Caco-2 (cell line): Measurements from ENCODE around the gene HSPA12A. TPM values are rescaled to one million over a fixed set of nuclear protein-coding genes. Genes with fewer than 3 reads are reported as not detected.

ENCODE experiments used
- BruUV-seq: library from RNA; stranded (reverse); fragments of 400-500 nt; replicated peaks from 2 replicates; lab custom pipeline; 2021; lab: Mats Ljungman, UMichigan
- CTCF ChIA-PET: fragments of 300-600 bp; sonication (Branson Sonifier 250); formaldehyde crosslinking; loops from one replicate; lab custom pipeline; 2022; ENCODE audit warnings: antibody characterized with exemption; lab: Charles Lee
- POLR2A ChIA-PET: fragments of 300-600 bp; sonication (Branson Sonifier 250); formaldehyde crosslinking; loops from one replicate; lab custom pipeline; 2022; ENCODE audit warnings: antibody characterized with exemption; lab: Charles Lee
- DNase-seq, 2 experiments: peaks; one replicate each; pipeline versions ENCODE4 v3.0.0 to v3.0.0-alpha.2; 2020 to 2022
- H3K27me3 ChIP-seq: replicated peaks from 2 replicates; pipeline ENCODE4 v1.6.0; 2011; ENCODE audit warnings: low read length; ENCODE audit not compliant: control insufficient read depth, insufficient read depth
- H3K36me3 ChIP-seq: 2 replicates; pipeline ENCODE4 v1.5.1; 2011; ENCODE audit warnings: low read length; ENCODE audit not compliant: control insufficient read depth, insufficient read depth
- H3K4me1 ChIP-seq: fragments of 250-450 bp; sonication (Bioruptor Pico); 2 replicates; pipeline ENCODE4 v1.5.1; 2020; ENCODE audit warnings: mild to moderate bottlenecking
- H3K4me3 ChIP-seq: 2 replicates; pipeline ENCODE4 v1.5.1; 2011; ENCODE audit warnings: low read depth, mild to moderate bottlenecking, control low read depth, low read length
- H3K9me3 ChIP-seq: fragments of 250-450 bp; sonication (Bioruptor Pico); 2 replicates; pipeline ENCODE4 v1.5.1; 2020; ENCODE audit warnings: mild to moderate bottlenecking, moderate library complexity
- H3K27ac Mint-ChIP-seq: one replicate; pipeline ENCODE4 v1.8.0; 2022; ENCODE audit warnings: mixed read lengths; ENCODE audit not compliant: unreplicated experiment
- H3K27me3 Mint-ChIP-seq: one replicate; pipeline ENCODE4 v1.8.0; 2022; ENCODE audit warnings: mixed read lengths; ENCODE audit not compliant: insufficient read depth, unreplicated experiment
- H3K36me3 Mint-ChIP-seq: one replicate; pipeline ENCODE4 v1.8.0; 2022; ENCODE audit warnings: mild to moderate bottlenecking, mixed read lengths; ENCODE audit not compliant: insufficient read depth, unreplicated experiment
- H3K4me1 Mint-ChIP-seq: one replicate; pipeline ENCODE4 v1.8.0; 2022; ENCODE audit warnings: low read depth, mixed read lengths; ENCODE audit not compliant: unreplicated experiment
- H3K4me3 Mint-ChIP-seq: one replicate; pipeline ENCODE4 v1.8.0; 2022; ENCODE audit warnings: mild to moderate bottlenecking, moderate library complexity, mixed read lengths; ENCODE audit not compliant: unreplicated experiment
- H3K9me3 Mint-ChIP-seq: one replicate; pipeline ENCODE4 v1.8.0; 2022; ENCODE audit warnings: mixed read lengths; ENCODE audit not compliant: unreplicated experiment
- CTCF ChIP-seq, 2 experiments: fragments of 200-600 bp in 1 of 2; IDR thresholded peaks; 1 replicate in 1 of 2; 2 replicates in 1 of 2; pipeline versions ENCODE4 v1.5.1 to v1.8.0; 2011 to 2022; ENCODE audit warnings: antibody characterized with exemption in 1 of 2, control low read depth in 1 of 2, inconsistent platforms in 1 of 2, low read depth in 1 of 2, low read length in 1 of 2, mild to moderate bottlenecking in 1 of 2, moderate library complexity in 1 of 2; ENCODE audit not compliant: insufficient read depth in 1 of 2, severe bottlenecking in 1 of 2, unreplicated experiment in 1 of 2
- intact Hi-C: fragments of 100-400 bp; cut with micrococcal nuclease; formaldehyde crosslinking; loops from one replicate; pipeline ENCODE4 v1.10.0; 2022; ENCODE audit not compliant: unreplicated experiment
- total RNA-seq: library from RNA; stranded (reverse); gene quantifications from 2 replicates; pipeline ENCODE4 v1.2.3, GENCODE V29; 2022

Gene HSPA12A
- total RNA-seq, 1 experiment from 2014 or later, result 27.0 TPM

DNA sequence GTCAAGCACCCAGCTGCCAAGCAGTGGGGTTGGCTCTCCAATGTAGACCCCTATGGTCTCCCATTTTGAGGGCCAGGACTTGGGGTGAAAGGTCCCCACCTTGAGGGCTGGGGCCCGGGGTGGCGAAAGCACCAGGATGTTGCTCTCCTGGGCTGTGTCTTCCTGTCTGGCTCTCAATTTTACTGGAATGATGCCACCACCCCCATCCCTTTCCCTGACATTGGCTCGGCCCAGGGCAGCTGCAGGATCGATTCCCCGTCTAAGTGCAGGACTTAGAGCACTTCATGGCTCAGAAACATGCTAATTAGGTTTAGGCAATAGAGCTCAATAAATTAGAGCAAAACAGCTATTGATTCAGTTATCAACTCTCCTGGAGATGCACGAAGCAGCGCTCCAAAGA is 27.0 kb upstream of the HSPA12A start:
- POLR2A ChIA-PET, result no interaction called here
- H3K4me3 Mint-ChIP-seq, result no peak overlapping the region
- BruUV-seq, result no TSS peak
- CTCF ChIA-PET, result no interaction called here
- Histone ChIP-seq H3K4me1 (no peaks in the 10 kb centered on the region), H3K27me3 (no peaks in the 10 kb centered on the region), H3K36me3 (no peaks in the 10 kb centered on the region), H3K9me3 (peaks cover 4% of the 10 kb centered on the region), H3K4me3 (no peak overlapping the region)
- no peaks in the 10 kb centered on the region for H3K4me1 Mint-ChIP-seq
- peaks cover 10% of the 10 kb centered on the region for H3K9me3 Mint-ChIP-seq
- no peak for DNase-seq
- no peaks in the 10 kb centered on the region for H3K27me3 Mint-ChIP-seq
- TF ChIP-seq CTCF (IDR thresholded peaks at IDR 0.05; ENCODE audit: insufficient read depth in 1 of 2, low read depth in 1 of 2, low read length in 1 of 2, severe bottlenecking in 1 of 2, unreplicated experiment in 1 of 2), result no peak
- no peaks in the 10 kb centered on the region for H3K36me3 Mint-ChIP-seq
- intact Hi-C loops, result no loop called here
- H3K27ac Mint-ChIP-seq, result no peak overlapping the region

DNA sequence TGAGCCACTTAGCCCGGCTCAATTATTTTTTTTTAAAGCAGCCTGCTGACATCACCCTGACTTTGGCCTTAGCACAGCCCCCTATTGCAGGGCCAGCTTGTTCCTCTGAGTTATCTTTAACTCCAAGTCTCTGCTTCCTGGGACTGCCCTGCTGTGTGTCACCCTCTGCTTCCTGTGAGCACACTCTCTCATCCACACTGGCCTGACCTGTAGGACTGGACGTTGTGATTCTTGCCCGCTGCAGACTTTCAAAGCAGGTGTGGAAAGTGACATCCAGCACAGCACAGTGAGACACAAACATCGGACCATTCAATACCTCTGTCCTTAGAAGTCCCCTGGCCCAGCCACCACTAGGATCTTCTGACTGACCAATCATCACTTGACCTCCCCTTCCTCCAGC is 26.4 kb upstream of the HSPA12A start:
- H3K27me3 Mint-ChIP-seq, result no peaks in the 10 kb centered on the region
- no peak for DNase-seq
- H3K27ac Mint-ChIP-seq, result no peak overlapping the region
- ChIA-PET CTCF (no interaction called here), POLR2A (no interaction called here)
- no peaks in the 10 kb centered on the region for H3K36me3 Mint-ChIP-seq
- H3K4me1 Mint-ChIP-seq, result no peaks in the 10 kb centered on the region
- no peak overlapping the region for H3K4me3 Mint-ChIP-seq
- H3K27me3 ChIP-seq, result no peaks in the 10 kb centered on the region
- intact Hi-C loops, result no loop called here
- no TSS peak for BruUV-seq
- H3K4me3 ChIP-seq, result no peak overlapping the region
- no peaks in the 10 kb centered on the region for H3K36me3 ChIP-seq
- no peak for TF ChIP-seq CTCF (IDR thresholded peaks at IDR 0.05; ENCODE audit: insufficient read depth in 1 of 2, low read depth in 1 of 2, low read length in 1 of 2, severe bottlenecking in 1 of 2, unreplicated experiment in 1 of 2)
- no peaks in the 10 kb centered on the region for H3K4me1 ChIP-seq
- peaks cover 14% of the 10 kb centered on the region for H3K9me3 Mint-ChIP-seq
- peaks cover 7% of the 10 kb centered on the region for H3K9me3 ChIP-seq

- H3K27me3 Mint-ChIP-seq, result peaks cover 3% of the 10 kb centered on the region
- DNase-seq, result no peak
- no peaks in the 10 kb centered on the region for H3K36me3 ChIP-seq
- no peaks in the 10 kb centered on the region for H3K4me1 ChIP-seq
- H3K27me3 ChIP-seq, result no peaks in the 10 kb centered on the region
- H3K4me3 ChIP-seq, result no peak overlapping the region
- no TSS peak for BruUV-seq
- intact Hi-C loops, result loop anchor here (1.0 kb wide), 1 partner anchor 85 kb away; no protein-coding TSS in a partner anchor
- no peak overlapping the region for H3K27ac Mint-ChIP-seq
- ChIA-PET CTCF (no interaction called here), POLR2A (no interaction called here)
- no peaks in the 10 kb centered on the region for H3K4me1 Mint-ChIP-seq
- H3K9me3 Mint-ChIP-seq, result peaks cover 14% of the 10 kb centered on the region
- no peaks in the 10 kb centered on the region for H3K36me3 Mint-ChIP-seq
- no peak overlapping the region for H3K4me3 Mint-ChIP-seq
- peak in 1 of 2 experiments; percentile 4 for TF ChIP-seq CTCF (IDR thresholded peaks at IDR 0.05; ENCODE audit: insufficient read depth in 1 of 2, low read depth in 1 of 2, low read length in 1 of 2, severe bottlenecking in 1 of 2, unreplicated experiment in 1 of 2)
- peaks cover 7% of the 10 kb centered on the region for H3K9me3 ChIP-seq
These were observed 24.7 kb upstream of the HSPA12A start for GRCh38 chr10:116766837-116767634.
